ENCODE data around the gene KRTAP10-3. TPM values are rescaled to one million over a fixed set of nuclear protein-coding genes. Genes with fewer than 3 reads are reported as not detected.

Gene KRTAP10-3
- total RNA-seq, 1 experiment from 2014 or later = not detected

- BruUV-seq (replicated peaks) = no TSS peak
- DNase-seq (ENCODE audit: low read depth, low spot score) (no peak), ATAC-seq (no peak)
- Histone ChIP-seq H3K4me1 (ENCODE audit: control insufficient read depth, insufficient read depth, low read length) (peaks cover 4% of the 10 kb centered on the region), H3K27me3 (ENCODE audit: control insufficient read depth, insufficient read depth, low read length) (no peaks in the 10 kb centered on the region), H3K27ac (ENCODE audit: low read length) (no peak overlapping the region), H3K4me3 (ENCODE audit: low read depth in 2 of 2, low read length in 2 of 2) (no peak overlapping the region), H3K9me3 (ENCODE audit: control insufficient read depth, insufficient read depth, low read depth, low read length) (0 out of 2 replicates have a peak, but pooled peaks cover 7% of the 10 kb centered on the region), H3K36me3 (ENCODE audit: control insufficient read depth, insufficient read depth, low read length) (no peaks in the 10 kb centered on the region)
- in situ Hi-C loops (cut with HindIII; ENCODE audit: low pct_unique_long_range_greater_than_20kb, low sequenced_read_pairs) (no loop called here), intact Hi-C loops (cut with micrococcal nuclease; ENCODE audit: unreplicated experiment) (no loop called here)
- TF ChIP-seq POLR2AphosphoS5 (IDR thresholded peaks at IDR 0.05; ENCODE audit: low read depth, low read length) = no peak
- CTCF ChIA-PET = interaction anchor here (0.6 kb wide), 1 partner anchor 562 kb away, joined by 4 read pairs; no protein-coding TSS in a partner anchor
- POLR2A ChIA-PET = no interaction called here
Observed at GRCh38 chr21:44578371-44579055, 19.9 kb upstream of the KRTAP10-3 start.

- TF ChIP-seq CTCF (IDR thresholded peaks at IDR 0.05) (no peak), SIN3A (IDR thresholded peaks at IDR 0.05; ENCODE audit: borderline replicate concordance, insufficient read depth, low read depth, low read length) (no peak), POLR2AphosphoS5 (IDR thresholded peaks at IDR 0.05; ENCODE audit: low read depth, low read length) (no peak), TCF7L2 (IDR thresholded peaks at IDR 0.05; ENCODE audit: low read depth, low read length) (no peak), REST (IDR thresholded peaks at IDR 0.05; ENCODE audit: insufficient read depth in 1 of 2, low read depth in 2 of 2, low read length in 1 of 2) (no peak)
- Histone ChIP-seq H3K4me3 (ENCODE audit: low read depth in 2 of 2, low read length in 2 of 2) (no peak overlapping the region), H3K36me3 (ENCODE audit: control insufficient read depth, insufficient read depth, low read length) (no peaks in the 10 kb centered on the region), H3K4me1 (ENCODE audit: control insufficient read depth, insufficient read depth, low read length) (peaks cover 5% of the 10 kb centered on the region; the same call in 1 of the 2 replicates), H3K27ac (ENCODE audit: low read length) (no peak overlapping the region), H3K9me3 (ENCODE audit: control insufficient read depth, insufficient read depth, low read depth, low read length) (0 out of 2 replicates have a peak, but pooled peaks cover under 1% of the 10 kb centered on the region), H3K27me3 (ENCODE audit: control insufficient read depth, insufficient read depth, low read length) (no peaks in the 10 kb centered on the region)
- ATAC-seq (no peak), DNase-seq (ENCODE audit: low read depth, low spot score) (no peak)
- in situ Hi-C loops (cut with HindIII; ENCODE audit: low pct_unique_long_range_greater_than_20kb, low sequenced_read_pairs) (no loop called here), intact Hi-C loops (cut with micrococcal nuclease; ENCODE audit: unreplicated experiment) (no loop called here)
- ChIA-PET CTCF (no interaction called here), POLR2A (no interaction called here)
- no TSS peak for BruUV-seq (replicated peaks)
Observed at GRCh38 chr21:44576025-44576420, 17.4 kb upstream of the KRTAP10-3 start.

GRCh38 chr21:44575307-44576024 lies 16.9 kb upstream of the KRTAP10-3 start:
- intact Hi-C loops (cut with micrococcal nuclease; ENCODE audit: unreplicated experiment) (no loop called here), in situ Hi-C loops (cut with HindIII; ENCODE audit: low pct_unique_long_range_greater_than_20kb, low sequenced_read_pairs) (no loop called here)
- H3K4me1 ChIP-seq (ENCODE audit: control insufficient read depth, insufficient read depth, low read length) = peaks cover 5% of the 10 kb centered on the region; the same call in 1 of the 2 replicates
- H3K27me3 ChIP-seq (ENCODE audit: control insufficient read depth, insufficient read depth, low read length) = no peaks in the 10 kb centered on the region
- TF ChIP-seq SIN3A (IDR thresholded peaks at IDR 0.05; ENCODE audit: borderline replicate concordance, insufficient read depth, low read depth, low read length) (no peak), POLR2AphosphoS5 (IDR thresholded peaks at IDR 0.05; ENCODE audit: low read depth, low read length) (no peak), CTCF (IDR thresholded peaks at IDR 0.05) (no peak), TCF7L2 (IDR thresholded peaks at IDR 0.05; ENCODE audit: low read depth, low read length) (no peak), REST (IDR thresholded peaks at IDR 0.05; ENCODE audit: insufficient read depth in 1 of 2, low read depth in 2 of 2, low read length in 1 of 2) (no peak)
- no peaks in the 10 kb centered on the region for H3K36me3 ChIP-seq (ENCODE audit: control insufficient read depth, insufficient read depth, low read length)
- no peaks in the 10 kb centered on the region for H3K9me3 ChIP-seq (ENCODE audit: control insufficient read depth, insufficient read depth, low read depth, low read length)
- ATAC-seq = no peak
- POLR2A ChIA-PET = no interaction called here
- no TSS peak for BruUV-seq (replicated peaks)
- CTCF ChIA-PET = no interaction called here
- no peak overlapping the region for H3K27ac ChIP-seq (ENCODE audit: low read length)
- H3K4me3 ChIP-seq (ENCODE audit: low read depth in 2 of 2, low read length in 2 of 2) = no peak overlapping the region
- DNase-seq (ENCODE audit: low read depth, low spot score) = no peak
